Ecto neural progenitor cell (in vitro differentiated cells): Measurements from ENCODE around the gene FAM184A.

Source experiments
- DNase-seq: peaks from one replicate; pipeline ENCODE4 v3.0.0-alpha.2; 2018; ENCODE audit warnings: low spot score

Gene FAM184A

DNA sequence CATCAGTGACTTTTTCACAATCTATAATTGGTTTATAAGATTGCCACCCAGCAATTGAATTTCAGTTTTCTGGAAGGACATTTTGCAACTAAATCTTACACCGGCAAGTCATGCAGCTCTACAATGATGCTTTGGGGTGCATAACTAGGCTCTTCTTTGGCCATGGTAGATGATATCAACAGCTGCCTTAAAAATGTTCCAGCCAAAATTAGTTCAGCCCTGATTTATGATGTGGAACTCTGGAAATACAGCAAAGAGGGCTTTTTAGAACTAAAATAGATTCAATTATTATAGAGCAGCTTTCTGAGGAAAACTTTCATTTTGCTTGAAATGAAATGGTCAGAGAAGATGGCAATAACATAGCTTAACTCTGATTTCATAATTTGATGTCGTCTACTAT, 125.1 kb downstream of the FAM184A start:
- DNase-seq: no peak

DNA sequence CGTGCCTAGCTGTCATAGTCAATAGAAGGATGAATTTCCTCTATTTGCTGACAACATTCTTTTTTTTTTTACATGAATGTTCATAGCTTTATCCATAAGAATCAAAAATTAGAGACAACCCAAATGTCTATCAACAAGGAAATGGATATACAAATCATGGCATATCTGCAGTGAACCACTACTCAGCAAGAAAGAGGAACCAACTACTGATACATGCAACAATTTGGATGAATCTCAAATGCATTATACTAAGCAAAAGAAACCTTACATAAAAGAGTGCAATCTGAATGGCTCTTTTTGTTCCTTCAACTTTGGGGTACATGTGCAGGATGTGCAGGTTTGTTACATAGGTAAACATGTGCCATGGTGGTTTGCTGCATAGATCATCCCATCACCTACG, 125.8 kb downstream of the FAM184A start:
- no peak for DNase-seq

- no peak for DNase-seq
These were observed 133.2 kb downstream of the FAM184A start for GRCh38 chr6:118945217-118945616.

DNA sequence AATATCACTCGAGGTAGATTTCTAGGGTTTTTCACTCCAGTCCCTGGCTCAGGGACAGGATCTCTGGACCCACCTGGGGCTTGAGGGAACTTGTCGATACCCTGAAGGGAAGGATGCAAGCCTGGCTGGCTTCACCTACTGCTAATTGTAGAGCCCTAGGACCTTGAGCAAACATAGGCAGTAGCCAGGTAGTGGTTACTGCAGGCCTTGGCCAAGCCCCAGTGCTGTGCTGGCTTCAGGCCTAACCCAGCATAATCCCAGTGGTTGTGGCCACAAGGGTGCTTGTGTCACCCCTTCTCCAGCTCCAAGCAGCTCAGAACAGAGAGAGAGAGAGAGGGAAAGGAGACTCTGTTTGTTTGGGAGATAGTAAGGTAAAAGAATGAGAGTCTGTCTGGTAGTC, 137.7 kb downstream of the FAM184A start:
- DNase-seq: no peak

- no peak for DNase-seq
These were observed 138.8 kb downstream of the FAM184A start for GRCh38 chr6:118939683-118940082.

DNA sequence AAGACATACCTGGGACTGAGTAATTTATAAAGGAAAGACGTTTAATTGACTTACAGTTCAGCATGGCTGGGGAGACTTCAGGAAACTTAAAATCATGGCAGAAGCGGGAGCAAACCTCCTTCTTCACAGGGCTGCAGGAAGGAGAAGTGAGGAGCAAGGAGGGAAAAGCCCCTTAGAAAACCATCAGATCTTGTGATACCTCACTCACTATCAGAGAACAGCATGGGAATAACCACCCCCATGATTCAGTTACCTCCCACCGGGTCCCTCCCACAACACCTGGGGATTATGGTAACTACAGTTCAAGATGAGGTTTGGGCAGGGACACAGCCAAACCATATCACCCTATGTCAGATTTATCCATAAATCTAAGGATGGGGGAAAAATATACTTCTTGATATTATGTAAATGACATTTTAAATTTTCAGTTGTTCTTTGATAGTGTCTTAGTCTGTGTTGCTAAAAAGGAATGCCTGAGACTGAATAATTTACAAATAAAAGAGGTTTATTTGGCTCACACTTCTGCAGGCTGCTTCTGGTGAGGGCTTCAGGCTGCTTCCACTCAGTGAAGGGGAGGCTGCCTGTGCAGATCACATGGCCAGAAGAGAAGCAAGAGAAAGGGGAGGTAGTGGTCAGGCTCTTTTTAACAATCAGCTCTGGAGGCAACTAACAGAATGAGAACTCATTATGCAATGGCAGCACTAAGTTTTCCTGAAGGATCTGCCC, 142.3 kb downstream of the FAM184A start:
- DNase-seq: no peak

DNA sequence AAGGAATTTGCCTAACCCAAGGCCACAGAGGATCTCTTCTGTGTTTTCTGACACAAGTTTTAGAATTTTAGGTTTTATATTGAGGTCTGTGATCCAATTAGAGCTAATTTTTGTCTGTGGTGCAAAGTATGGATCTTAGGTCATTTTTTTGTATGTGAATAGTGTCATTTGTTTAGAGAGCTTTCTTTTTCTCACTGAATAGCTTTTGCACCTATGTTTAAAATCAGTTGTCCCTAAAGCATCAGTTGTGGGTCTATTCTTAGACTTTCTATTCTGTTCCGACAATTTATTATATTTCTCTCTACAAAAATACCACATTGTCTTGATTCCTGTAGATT, 143.2 kb downstream of the FAM184A start:
- DNase-seq: no peak

- peak; percentile 97 for DNase-seq
These were observed 143.8 kb downstream of the FAM184A start, which contains the start of gene MCM9 for GRCh38 chr6:118934461-118935330. Gene MCM9 (minus strand): TSS chr6:118935159. CDS start chr6:118931723, 3,436 bp downstream.

- DNase-seq: no peak
These were observed 144.5 kb downstream of the FAM184A start for GRCh38 chr6:118933855-118934460.

- DNase-seq: no peak
These were observed 146.0 kb downstream of the FAM184A start for GRCh38 chr6:118932421-118932820.

DNA sequence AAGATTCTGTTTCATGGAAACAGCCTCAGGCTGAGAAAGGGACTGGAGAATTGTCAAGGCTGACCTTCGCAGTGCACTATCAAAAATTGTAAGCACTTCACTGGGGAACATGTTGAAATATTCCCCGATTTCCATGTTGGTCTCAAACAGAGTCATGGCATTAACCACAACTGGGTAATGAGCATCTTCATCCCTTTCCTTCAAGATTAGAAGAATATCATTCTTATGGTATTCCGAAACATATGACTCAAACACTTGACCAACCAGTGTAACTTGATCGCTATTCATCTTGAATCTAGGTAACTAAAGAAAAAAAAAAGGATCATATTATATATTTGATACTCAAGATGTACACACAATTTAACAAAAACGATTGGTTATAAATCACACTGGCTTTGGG, 147.0 kb downstream of the FAM184A start:
- DNase-seq: no peak

DNA sequence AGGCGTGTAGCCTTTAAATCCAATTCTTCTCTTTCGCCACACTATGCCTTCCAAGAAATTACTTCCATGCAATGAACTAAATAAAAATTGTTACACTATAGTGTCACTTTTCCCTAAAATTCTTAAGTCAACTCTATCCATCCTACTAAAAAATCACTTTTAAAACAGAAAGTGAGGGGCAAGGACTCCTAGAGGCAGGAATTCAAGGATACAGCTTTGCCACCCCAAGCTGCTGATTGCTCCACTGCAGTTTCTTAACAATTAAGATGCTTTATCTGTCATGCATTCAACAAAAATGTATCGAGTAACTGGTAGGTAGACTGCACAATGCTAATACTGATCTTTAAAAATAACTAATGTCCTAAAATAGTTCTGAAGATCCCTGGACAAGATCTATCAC, 147.8 kb downstream of the FAM184A start:
- DNase-seq: no peak

DNA sequence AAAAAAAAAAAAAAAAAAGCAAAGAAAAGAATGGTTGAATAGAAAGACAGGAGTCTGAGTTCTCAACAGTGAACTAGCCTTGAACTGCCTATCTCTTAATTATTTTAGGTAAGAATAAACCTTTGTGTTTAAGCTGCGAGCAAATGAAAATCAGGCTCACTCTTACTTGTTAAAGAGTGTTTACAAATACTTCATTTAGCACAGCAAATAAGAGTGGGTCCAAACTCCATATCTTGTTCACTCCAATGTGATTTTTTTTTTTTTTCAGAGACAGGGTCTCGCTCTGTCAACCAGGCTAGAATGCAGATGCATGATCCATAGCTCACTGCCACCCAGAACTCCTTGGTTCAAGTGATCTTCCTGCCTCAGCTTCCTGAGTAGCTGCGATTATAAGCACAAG, 155.4 kb downstream of the FAM184A start:
- DNase-seq: no peak

- no peak for DNase-seq
These were observed 157.4 kb downstream of the FAM184A start for GRCh38 chr6:118921084-118921483.

DNA sequence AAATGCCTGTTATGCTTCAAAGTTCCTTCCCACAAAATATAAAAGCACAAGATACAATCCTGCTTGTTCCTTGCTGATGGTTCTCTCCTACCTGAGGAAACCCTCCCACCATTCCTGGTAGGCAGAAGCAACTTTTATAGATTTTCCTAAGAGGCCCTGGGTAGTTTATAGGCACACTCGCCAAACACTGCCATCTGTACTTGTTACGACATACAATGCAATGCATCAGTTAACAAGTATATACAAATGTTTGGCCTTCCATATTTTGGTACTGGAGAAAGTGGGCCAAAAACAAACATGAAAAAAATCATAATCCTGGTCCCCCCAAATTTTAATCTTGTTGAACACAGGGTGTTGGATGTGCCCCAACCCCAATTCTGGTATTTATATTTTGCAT, 160.1 kb downstream of the FAM184A start:
- no peak for DNase-seq

DNA sequence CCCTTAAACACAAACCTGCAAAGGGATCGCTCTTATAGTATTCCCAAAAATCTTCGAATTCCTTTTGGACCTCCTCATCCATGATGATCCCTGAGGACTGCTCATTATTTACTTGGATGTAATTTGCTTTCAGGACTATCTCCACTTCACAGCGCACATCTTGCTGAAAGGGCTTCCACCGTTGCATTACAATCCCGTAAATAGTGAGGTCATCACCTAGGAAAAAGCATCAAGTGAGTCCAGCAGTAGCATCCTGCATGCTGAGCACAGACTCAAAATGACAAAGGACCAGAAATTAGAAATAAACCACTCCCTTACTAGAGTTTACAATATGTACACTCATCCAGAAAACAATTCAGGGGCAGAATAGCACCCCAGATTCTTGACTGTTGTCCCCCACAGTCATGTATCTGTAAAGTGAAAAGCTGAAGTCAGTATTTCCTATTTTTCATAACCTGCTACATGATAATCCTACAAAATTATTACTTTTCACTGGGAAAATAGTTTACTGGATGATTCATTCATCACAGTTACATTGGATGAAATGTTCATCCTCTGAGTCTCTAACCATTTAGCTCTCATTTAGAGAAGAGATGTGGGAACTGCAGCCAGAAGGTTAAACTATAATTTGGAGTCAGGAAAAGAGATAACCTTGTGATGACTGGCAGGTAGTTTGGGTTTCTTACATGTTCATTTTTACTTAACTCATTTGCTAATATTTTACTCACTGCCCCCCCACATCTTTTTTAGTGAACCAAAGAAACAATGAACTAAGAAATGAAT, 160.7 kb downstream of the FAM184A start:
- DNase-seq: no peak

GRCh38 chr6:118914598-118914997, 163.9 kb downstream of the FAM184A start:
- DNase-seq: no peak

- no peak for DNase-seq
These were observed 165.3 kb downstream of the FAM184A start for GRCh38 chr6:118913161-118913560.

GRCh38 chr6:118912646-118913045, 165.8 kb downstream of the FAM184A start:
- DNase-seq: no peak
